Caco-2 (cell line): ENCODE results near the gene DLG3. TPM values are rescaled to one million over a fixed set of nuclear protein-coding genes. Genes with fewer than 3 reads are reported as not detected.

ENCODE experiments used
- BruUV-seq: library from RNA; stranded (reverse); fragments of 400-500 nt; replicated peaks from 2 replicates; lab custom pipeline; 2021; lab: Mats Ljungman, UMichigan
- CTCF ChIA-PET: fragments of 300-600 bp; sonication (Branson Sonifier 250); formaldehyde crosslinking; loops from one replicate; lab custom pipeline; 2022; ENCODE audit warnings: antibody characterized with exemption; lab: Charles Lee
- POLR2A ChIA-PET: fragments of 300-600 bp; sonication (Branson Sonifier 250); formaldehyde crosslinking; loops from one replicate; lab custom pipeline; 2022; ENCODE audit warnings: antibody characterized with exemption; lab: Charles Lee
- DNase-seq, 2 experiments: peaks; one replicate each; pipeline versions ENCODE4 v3.0.0 to v3.0.0-alpha.2; 2020 to 2022
- H3K27me3 ChIP-seq: replicated peaks from 2 replicates; pipeline ENCODE4 v1.6.0; 2011; ENCODE audit warnings: low read length; ENCODE audit not compliant: control insufficient read depth, insufficient read depth
- H3K36me3 ChIP-seq: 2 replicates; pipeline ENCODE4 v1.5.1; 2011; ENCODE audit warnings: low read length; ENCODE audit not compliant: control insufficient read depth, insufficient read depth
- H3K4me1 ChIP-seq: fragments of 250-450 bp; sonication (Bioruptor Pico); 2 replicates; pipeline ENCODE4 v1.5.1; 2020; ENCODE audit warnings: mild to moderate bottlenecking
- H3K4me3 ChIP-seq: 2 replicates; pipeline ENCODE4 v1.5.1; 2011; ENCODE audit warnings: low read depth, mild to moderate bottlenecking, control low read depth, low read length
- H3K9me3 ChIP-seq: fragments of 250-450 bp; sonication (Bioruptor Pico); 2 replicates; pipeline ENCODE4 v1.5.1; 2020; ENCODE audit warnings: mild to moderate bottlenecking, moderate library complexity
- H3K27ac Mint-ChIP-seq: one replicate; pipeline ENCODE4 v1.8.0; 2022; ENCODE audit warnings: mixed read lengths; ENCODE audit not compliant: unreplicated experiment
- H3K27me3 Mint-ChIP-seq: one replicate; pipeline ENCODE4 v1.8.0; 2022; ENCODE audit warnings: mixed read lengths; ENCODE audit not compliant: insufficient read depth, unreplicated experiment
- H3K36me3 Mint-ChIP-seq: one replicate; pipeline ENCODE4 v1.8.0; 2022; ENCODE audit warnings: mild to moderate bottlenecking, mixed read lengths; ENCODE audit not compliant: insufficient read depth, unreplicated experiment
- H3K4me1 Mint-ChIP-seq: one replicate; pipeline ENCODE4 v1.8.0; 2022; ENCODE audit warnings: low read depth, mixed read lengths; ENCODE audit not compliant: unreplicated experiment
- H3K4me3 Mint-ChIP-seq: one replicate; pipeline ENCODE4 v1.8.0; 2022; ENCODE audit warnings: mild to moderate bottlenecking, moderate library complexity, mixed read lengths; ENCODE audit not compliant: unreplicated experiment
- H3K9me3 Mint-ChIP-seq: one replicate; pipeline ENCODE4 v1.8.0; 2022; ENCODE audit warnings: mixed read lengths; ENCODE audit not compliant: unreplicated experiment
- intact Hi-C: fragments of 100-400 bp; cut with micrococcal nuclease; formaldehyde crosslinking; loops from one replicate; pipeline ENCODE4 v1.10.0; 2022; ENCODE audit not compliant: unreplicated experiment
- total RNA-seq: library from RNA; stranded (reverse); gene quantifications from 2 replicates; pipeline ENCODE4 v1.2.3, GENCODE V29; 2022
- TF ChIP-seq, protein P1 (sequence below), 2 experiments: fragments of 200-600 bp in 1 of 2; IDR thresholded peaks; 1 replicate in 1 of 2; 2 replicates in 1 of 2; pipeline versions ENCODE4 v1.5.1 to v1.8.0; 2011 to 2022; ENCODE audit warnings: antibody characterized with exemption in 1 of 2, control low read depth in 1 of 2, inconsistent platforms in 1 of 2, low read depth in 1 of 2, low read length in 1 of 2, mild to moderate bottlenecking in 1 of 2, moderate library complexity in 1 of 2; ENCODE audit not compliant: insufficient read depth in 1 of 2, severe bottlenecking in 1 of 2, unreplicated experiment in 1 of 2

The DLG3 gene
- total RNA-seq, 1 experiment from 2014 or later: 58.5 TPM

DNA sequence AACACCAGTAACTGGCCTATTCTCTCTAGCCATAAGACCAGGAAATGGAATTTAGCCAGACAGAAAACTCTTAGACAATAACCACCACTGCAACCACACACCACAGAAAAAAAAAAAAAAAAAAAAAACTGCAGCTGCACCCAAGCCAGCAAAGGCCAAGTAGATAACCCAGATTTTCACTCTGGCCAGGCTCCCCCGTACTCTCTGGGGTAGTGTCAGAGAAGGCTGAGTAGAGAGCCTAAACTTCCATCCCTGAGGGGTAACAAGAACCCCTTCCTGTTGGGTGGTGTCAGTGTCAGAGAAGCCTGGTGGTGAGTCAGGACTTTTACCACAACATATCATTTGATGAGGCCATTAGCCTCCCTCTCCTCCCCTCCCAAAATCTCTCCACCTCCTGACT lies 5.6 kb upstream of the DLG3 start:
- no TSS peak for BruUV-seq
- Histone ChIP-seq H3K36me3 (no peaks in the 10 kb centered on the region), H3K4me1 (no peaks in the 10 kb centered on the region), H3K9me3 (no peaks in the 10 kb centered on the region), H3K4me3 (no peak overlapping the region), H3K27me3 (no peaks in the 10 kb centered on the region)
- TF ChIP-seq, protein P1, sequence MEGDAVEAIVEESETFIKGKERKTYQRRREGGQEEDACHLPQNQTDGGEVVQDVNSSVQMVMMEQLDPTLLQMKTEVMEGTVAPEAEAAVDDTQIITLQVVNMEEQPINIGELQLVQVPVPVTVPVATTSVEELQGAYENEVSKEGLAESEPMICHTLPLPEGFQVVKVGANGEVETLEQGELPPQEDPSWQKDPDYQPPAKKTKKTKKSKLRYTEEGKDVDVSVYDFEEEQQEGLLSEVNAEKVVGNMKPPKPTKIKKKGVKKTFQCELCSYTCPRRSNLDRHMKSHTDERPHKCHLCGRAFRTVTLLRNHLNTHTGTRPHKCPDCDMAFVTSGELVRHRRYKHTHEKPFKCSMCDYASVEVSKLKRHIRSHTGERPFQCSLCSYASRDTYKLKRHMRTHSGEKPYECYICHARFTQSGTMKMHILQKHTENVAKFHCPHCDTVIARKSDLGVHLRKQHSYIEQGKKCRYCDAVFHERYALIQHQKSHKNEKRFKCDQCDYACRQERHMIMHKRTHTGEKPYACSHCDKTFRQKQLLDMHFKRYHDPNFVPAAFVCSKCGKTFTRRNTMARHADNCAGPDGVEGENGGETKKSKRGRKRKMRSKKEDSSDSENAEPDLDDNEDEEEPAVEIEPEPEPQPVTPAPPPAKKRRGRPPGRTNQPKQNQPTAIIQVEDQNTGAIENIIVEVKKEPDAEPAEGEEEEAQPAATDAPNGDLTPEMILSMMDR (IDR thresholded peaks at IDR 0.05; ENCODE audit: insufficient read depth in 1 of 2, low read depth in 1 of 2, low read length in 1 of 2, severe bottlenecking in 1 of 2, unreplicated experiment in 1 of 2): no peak
- ChIA-PET POLR2A (no interaction called here), CTCF (no interaction called here)
- no peak for DNase-seq
- peaks cover 9% of the 10 kb centered on the region for H3K27me3 Mint-ChIP-seq
- H3K36me3 Mint-ChIP-seq: peaks cover 7% of the 10 kb centered on the region
- H3K27ac Mint-ChIP-seq: no peak overlapping the region
- intact Hi-C loops: no loop called here
- no peaks in the 10 kb centered on the region for H3K4me1 Mint-ChIP-seq
- no peak overlapping the region for H3K4me3 Mint-ChIP-seq
- no peaks in the 10 kb centered on the region for H3K9me3 Mint-ChIP-seq

DNA sequence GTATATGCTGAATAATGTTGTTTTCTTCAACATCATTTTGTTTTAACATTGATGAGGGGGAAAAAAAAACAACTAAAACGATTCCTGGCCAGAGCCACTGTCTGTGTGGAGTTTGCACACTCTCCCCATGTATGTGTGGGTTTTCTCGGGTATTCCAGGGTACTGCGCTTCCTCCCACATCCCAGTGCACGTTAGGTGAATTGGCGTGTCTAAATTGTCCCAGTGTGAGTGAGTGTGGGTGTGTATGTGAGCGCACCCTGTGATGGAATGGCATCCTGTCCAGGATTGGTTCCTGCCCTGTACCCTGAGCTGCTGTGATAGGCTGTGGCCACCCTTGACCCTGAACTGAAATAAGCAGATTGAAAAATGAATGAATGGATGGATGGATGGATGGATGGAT lies 2.4 kb upstream of the DLG3 start:
- no peaks in the 10 kb centered on the region for H3K36me3 Mint-ChIP-seq
- intact Hi-C loops: no loop called here
- no TSS peak for BruUV-seq
- Histone ChIP-seq H3K9me3 (no peaks in the 10 kb centered on the region), H3K4me3 (no peak overlapping the region), H3K27me3 (no peaks in the 10 kb centered on the region), H3K4me1 (no peaks in the 10 kb centered on the region), H3K36me3 (no peaks in the 10 kb centered on the region)
- POLR2A ChIA-PET: no interaction called here
- no peak overlapping the region for H3K4me3 Mint-ChIP-seq
- TF ChIP-seq, protein P1 (IDR thresholded peaks at IDR 0.05; ENCODE audit: insufficient read depth in 1 of 2, low read depth in 1 of 2, low read length in 1 of 2, severe bottlenecking in 1 of 2, unreplicated experiment in 1 of 2): no peak
- H3K27ac Mint-ChIP-seq: no peak overlapping the region
- CTCF ChIA-PET: no interaction called here
- no peaks in the 10 kb centered on the region for H3K9me3 Mint-ChIP-seq
- peaks cover 12% of the 10 kb centered on the region for H3K27me3 Mint-ChIP-seq
- H3K4me1 Mint-ChIP-seq: no peaks in the 10 kb centered on the region
- DNase-seq: no peak

DNA sequence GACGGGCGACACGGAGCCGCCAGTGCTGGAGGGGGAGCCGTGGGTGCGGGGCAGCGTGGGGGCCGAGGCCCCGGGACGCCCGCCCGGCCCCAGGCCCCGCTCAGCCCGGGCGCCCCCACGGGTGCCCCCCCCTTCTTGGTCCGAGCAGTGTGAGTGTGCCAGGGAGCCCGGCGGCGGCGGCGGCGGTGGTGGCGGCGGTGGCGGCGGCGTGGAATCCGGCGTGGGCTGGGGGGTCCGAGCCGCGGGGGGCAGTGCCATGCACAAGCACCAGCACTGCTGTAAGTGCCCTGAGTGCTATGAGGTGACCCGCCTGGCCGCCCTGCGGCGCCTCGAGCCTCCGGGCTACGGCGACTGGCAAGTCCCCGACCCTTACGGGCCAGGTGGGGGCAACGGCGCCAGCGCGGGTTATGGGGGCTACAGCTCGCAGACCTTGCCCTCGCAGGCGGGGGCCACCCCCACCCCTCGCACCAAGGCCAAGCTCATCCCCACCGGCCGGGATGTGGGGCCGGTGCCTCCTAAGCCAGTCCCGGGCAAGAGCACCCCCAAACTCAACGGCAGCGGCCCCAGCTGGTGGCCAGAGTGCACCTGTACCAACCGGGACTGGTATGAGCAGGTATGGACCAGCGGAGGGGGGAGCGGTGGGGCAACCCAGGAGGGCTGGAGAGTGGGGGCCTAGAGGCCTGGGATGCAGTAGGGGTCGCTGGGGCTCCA lies 466 bp downstream of the DLG3 start:
- no peak for DNase-seq
- no peaks in the 10 kb centered on the region for H3K27me3 ChIP-seq
- H3K9me3 ChIP-seq: no peaks in the 10 kb centered on the region
- no peak overlapping the region for H3K27ac Mint-ChIP-seq
- no peaks in the 10 kb centered on the region for H3K4me1 ChIP-seq
- no peak overlapping the region for H3K4me3 Mint-ChIP-seq
- H3K9me3 Mint-ChIP-seq: no peaks in the 10 kb centered on the region
- ChIA-PET POLR2A (no interaction called here), CTCF (interaction anchor here (0.8 kb wide), 1 partner anchor 220 kb away, joined by 3 read pairs; no protein-coding TSS in a partner anchor)
- H3K4me1 Mint-ChIP-seq: no peaks in the 10 kb centered on the region
- no peak overlapping the region for H3K4me3 ChIP-seq
- TF ChIP-seq, protein P1 (IDR thresholded peaks at IDR 0.05; ENCODE audit: insufficient read depth in 1 of 2, low read depth in 1 of 2, low read length in 1 of 2, severe bottlenecking in 1 of 2, unreplicated experiment in 1 of 2): no peak
- intact Hi-C loops: no loop called here
- BruUV-seq: no TSS peak
- peaks cover 11% of the 10 kb centered on the region for H3K27me3 Mint-ChIP-seq
- no peaks in the 10 kb centered on the region for H3K36me3 ChIP-seq
- H3K36me3 Mint-ChIP-seq: no peaks in the 10 kb centered on the region
